ENCODE measurements around the gene ANTXR1.

The ANTXR1 gene

DNA sequence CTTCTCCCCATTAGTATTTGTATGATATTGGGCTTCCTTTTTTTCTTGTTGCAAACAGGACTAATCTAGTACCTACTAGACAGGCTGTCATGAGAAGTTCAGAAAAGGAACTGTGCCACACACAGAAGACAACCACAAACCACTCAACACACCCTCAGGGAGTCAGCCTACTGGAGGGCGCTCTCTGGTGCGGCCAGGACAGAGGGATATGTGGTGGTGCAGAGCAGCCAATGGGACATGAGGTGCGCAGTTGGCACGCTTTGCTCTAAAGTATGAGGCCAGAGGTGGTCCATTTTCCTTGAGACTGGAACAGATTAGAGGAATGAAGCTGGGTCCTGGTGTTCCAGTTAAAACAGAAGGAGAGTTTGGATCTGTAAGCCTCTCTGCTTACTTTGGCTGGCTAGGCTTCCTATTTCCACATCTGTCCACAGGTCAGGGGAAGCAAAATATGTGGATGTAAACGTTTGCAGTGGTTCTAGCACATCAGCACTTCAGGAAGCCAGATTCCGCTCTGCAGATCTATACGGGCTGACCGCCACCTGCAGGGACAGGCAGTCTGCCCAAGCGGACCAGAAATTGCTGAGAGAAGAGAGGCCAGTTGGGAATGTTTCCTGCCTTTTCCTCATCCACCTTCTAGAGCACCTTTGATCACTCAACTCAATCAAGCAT is 260.0 kb downstream of the ANTXR1 start:
- no peaks in the 10 kb centered on the region for H3K4me1 ChIP-seq (ENCODE audit: insufficient read depth, low read length)
- no peak overlapping the region for H2AFZ ChIP-seq (ENCODE audit: low read depth, low read length)
- H3K36me3 ChIP-seq (ENCODE audit: insufficient read depth, low read length) = no peaks in the 10 kb centered on the region
- no peak overlapping the region for H3K4me3 ChIP-seq (ENCODE audit: low read length)
- H3K27me3 ChIP-seq (ENCODE audit: insufficient read depth, low read length) = no peaks in the 10 kb centered on the region
- no peaks in the 10 kb centered on the region for H3K9me3 ChIP-seq (ENCODE audit: low read length)

DNA sequence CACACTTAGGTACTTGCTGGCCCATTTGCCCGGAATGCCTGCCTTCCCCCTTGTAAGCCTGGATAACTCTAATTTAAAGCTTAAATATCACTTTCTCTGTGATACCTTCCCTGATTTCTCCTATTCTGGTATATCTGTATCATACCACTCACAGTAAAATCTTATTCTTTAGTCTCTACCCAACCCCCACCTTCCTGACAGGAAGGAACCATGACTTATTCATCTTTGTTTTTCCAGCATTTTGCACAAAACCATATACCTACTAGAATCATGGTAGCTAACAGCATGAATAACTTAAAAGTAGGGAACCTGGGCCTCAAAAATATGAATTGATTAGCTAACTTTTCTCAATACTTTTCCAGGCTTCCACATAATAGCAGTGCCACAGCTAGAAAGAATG is 262.5 kb downstream of the ANTXR1 start:
- H3K4me1 ChIP-seq (ENCODE audit: insufficient read depth, low read length) = no peaks in the 10 kb centered on the region
- H3K27me3 ChIP-seq (ENCODE audit: insufficient read depth, low read length) = no peaks in the 10 kb centered on the region
- no peaks in the 10 kb centered on the region for H3K36me3 ChIP-seq (ENCODE audit: insufficient read depth, low read length)
- H2AFZ ChIP-seq (ENCODE audit: low read depth, low read length) = no peak overlapping the region
- no peak overlapping the region for H3K4me3 ChIP-seq (ENCODE audit: low read length)
- H3K9me3 ChIP-seq (ENCODE audit: low read length) = no peaks in the 10 kb centered on the region

DNA sequence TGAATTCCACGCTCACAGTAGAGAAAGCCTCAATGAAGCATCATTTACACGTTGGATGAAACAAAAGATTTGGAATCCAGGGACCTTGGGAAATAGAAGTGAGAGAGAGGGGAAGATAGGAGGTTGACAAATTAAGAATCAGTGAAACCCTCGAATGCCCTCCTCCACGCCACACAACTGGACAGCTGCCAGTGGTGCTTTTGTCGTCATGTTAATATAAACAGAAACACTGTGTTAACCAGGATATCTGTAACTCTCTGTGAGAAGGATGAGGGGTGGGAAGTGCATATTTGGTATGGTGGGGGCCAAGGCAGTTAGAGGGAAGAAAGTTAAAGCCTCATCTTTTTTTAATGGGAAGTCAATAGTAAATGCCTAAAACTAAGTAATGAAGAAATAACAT is 265.4 kb downstream of the ANTXR1 start:
- H3K36me3 ChIP-seq (ENCODE audit: insufficient read depth, low read length) = no peaks in the 10 kb centered on the region
- H3K4me1 ChIP-seq (ENCODE audit: insufficient read depth, low read length) = no peaks in the 10 kb centered on the region
- no peaks in the 10 kb centered on the region for H3K9me3 ChIP-seq (ENCODE audit: low read length)

GRCh38 chr2:69279211-69279610 is 266.2 kb downstream of the ANTXR1 start:
- H3K4me1 ChIP-seq (ENCODE audit: insufficient read depth, low read length) = no peaks in the 10 kb centered on the region
- H3K36me3 ChIP-seq (ENCODE audit: insufficient read depth, low read length) = no peaks in the 10 kb centered on the region
- no peak overlapping the region for H2AFZ ChIP-seq (ENCODE audit: low read depth, low read length)
- no peaks in the 10 kb centered on the region for H3K9me3 ChIP-seq (ENCODE audit: low read length)
- no peaks in the 10 kb centered on the region for H3K27me3 ChIP-seq (ENCODE audit: insufficient read depth, low read length)
- H3K4me3 ChIP-seq (ENCODE audit: low read length) = no peak overlapping the region

More for the DNA sequence above, 265.4 kb downstream of the ANTXR1 start:
- no peaks in the 10 kb centered on the region for H3K27me3 ChIP-seq (ENCODE audit: insufficient read depth, low read length)
- H3K4me3 ChIP-seq (ENCODE audit: low read length) = no peak overlapping the region
- no peak overlapping the region for H2AFZ ChIP-seq (ENCODE audit: low read depth, low read length)

DNA sequence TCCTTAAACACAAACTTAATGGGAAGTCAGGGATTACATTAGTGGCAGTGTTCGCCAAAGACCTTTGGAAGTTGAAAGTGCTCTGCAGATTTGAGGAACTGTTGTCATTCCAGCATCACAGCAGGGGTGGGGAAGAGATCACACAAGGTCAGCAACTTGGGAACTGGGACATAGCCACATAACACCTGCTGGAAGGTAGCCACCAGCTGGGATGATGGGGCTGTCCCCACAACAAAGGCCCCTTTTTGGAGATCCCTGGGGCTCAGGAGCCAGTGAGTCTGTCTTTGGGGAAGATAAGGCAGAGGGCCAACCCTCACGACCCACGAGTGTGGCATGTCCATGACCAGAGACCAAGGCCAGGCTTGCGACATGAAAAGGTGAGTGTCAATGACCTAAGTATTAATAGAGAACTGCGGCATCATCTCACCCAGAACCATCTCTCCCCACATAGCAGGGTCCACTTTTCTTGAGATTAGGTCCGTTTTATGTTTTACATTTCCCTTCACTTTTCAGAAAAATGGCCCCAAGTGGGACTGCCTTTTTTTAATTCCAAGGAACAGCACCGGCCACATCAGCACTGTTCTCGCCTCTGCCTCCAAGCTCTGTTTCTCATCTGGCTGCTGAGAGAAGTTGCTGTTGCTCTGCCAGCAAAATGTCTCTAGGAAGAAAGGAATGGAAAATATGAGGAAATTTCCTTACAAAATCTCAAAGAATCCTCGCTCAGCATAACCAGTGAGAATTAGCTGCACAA is 267.1 kb downstream of the ANTXR1 start:
- Histone ChIP-seq H3K27me3 (ENCODE audit: insufficient read depth, low read length) (no peaks in the 10 kb centered on the region), H3K9me3 (ENCODE audit: low read length) (no peaks in the 10 kb centered on the region), H3K4me3 (ENCODE audit: low read length) (no peak overlapping the region), H2AFZ (ENCODE audit: low read depth, low read length) (no peak overlapping the region), H3K4me1 (ENCODE audit: insufficient read depth, low read length) (no peaks in the 10 kb centered on the region), H3K36me3 (ENCODE audit: insufficient read depth, low read length) (no peaks in the 10 kb centered on the region)

DNA sequence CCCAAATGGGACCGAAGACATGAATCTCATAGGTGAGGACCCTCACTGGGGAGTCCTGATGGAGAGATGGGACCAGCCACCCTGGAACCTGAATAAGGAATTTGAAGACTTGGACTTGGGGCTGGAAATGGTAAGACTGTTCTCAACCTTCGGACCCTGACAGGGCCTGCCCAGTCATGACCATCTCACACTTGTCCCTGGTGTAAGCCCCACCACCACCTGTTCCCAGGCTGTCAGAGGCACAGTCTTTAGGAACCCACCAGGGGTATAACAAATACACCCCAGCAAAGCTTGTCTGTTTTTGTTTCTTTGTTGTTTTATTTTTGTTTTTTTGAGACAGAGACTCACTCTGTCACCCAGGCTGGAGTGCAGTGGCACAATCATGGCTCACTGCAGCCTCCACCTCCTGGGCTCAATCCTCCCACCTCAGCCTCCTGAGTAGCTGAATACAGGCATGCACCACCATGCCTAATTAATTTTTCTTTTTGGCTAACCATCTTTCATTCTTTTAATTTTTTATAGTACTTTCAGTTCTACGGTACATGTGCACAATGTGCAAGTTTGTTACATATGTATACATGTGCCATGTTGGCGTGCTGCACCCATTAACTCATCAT is 267.9 kb downstream of the ANTXR1 start:
- Histone ChIP-seq H3K9me3 (ENCODE audit: low read length) (no peaks in the 10 kb centered on the region), H3K36me3 (ENCODE audit: insufficient read depth, low read length) (no peaks in the 10 kb centered on the region), H3K27me3 (ENCODE audit: insufficient read depth, low read length) (no peaks in the 10 kb centered on the region), H3K4me3 (ENCODE audit: low read length) (no peak overlapping the region), H2AFZ (ENCODE audit: low read depth, low read length) (no peak overlapping the region), H3K4me1 (ENCODE audit: insufficient read depth, low read length) (no peaks in the 10 kb centered on the region)

- no peaks in the 10 kb centered on the region for H3K36me3 ChIP-seq (ENCODE audit: insufficient read depth, low read length)
Measured at GRCh38 chr2:69285379-69285894, 272.5 kb downstream of the ANTXR1 start.

GRCh38 chr2:69287544-69287943 is 274.6 kb downstream of the ANTXR1 start:
- Histone ChIP-seq H2AFZ (ENCODE audit: low read depth, low read length) (no peak overlapping the region), H3K4me1 (ENCODE audit: insufficient read depth, low read length) (no peaks in the 10 kb centered on the region), H3K27me3 (ENCODE audit: insufficient read depth, low read length) (no peaks in the 10 kb centered on the region), H3K4me3 (ENCODE audit: low read length) (no peak overlapping the region), H3K36me3 (ENCODE audit: insufficient read depth, low read length) (no peaks in the 10 kb centered on the region), H3K9me3 (ENCODE audit: low read length) (no peaks in the 10 kb centered on the region)

More at GRCh38 chr2:69285379-69285894, 272.5 kb downstream of the ANTXR1 start:
- Histone ChIP-seq H3K4me1 (ENCODE audit: insufficient read depth, low read length) (no peaks in the 10 kb centered on the region), H3K4me3 (ENCODE audit: low read length) (no peak overlapping the region), H2AFZ (ENCODE audit: low read depth, low read length) (no peak overlapping the region), H3K27me3 (ENCODE audit: insufficient read depth, low read length) (no peaks in the 10 kb centered on the region), H3K9me3 (ENCODE audit: low read length) (no peaks in the 10 kb centered on the region)

GRCh38 chr2:69288429-69288828 is 275.4 kb downstream of the ANTXR1 start:
- no peaks in the 10 kb centered on the region for H3K9me3 ChIP-seq (ENCODE audit: low read length)
- no peaks in the 10 kb centered on the region for H3K27me3 ChIP-seq (ENCODE audit: insufficient read depth, low read length)
- H3K4me3 ChIP-seq (ENCODE audit: low read length) = no peak overlapping the region
- no peaks in the 10 kb centered on the region for H3K4me1 ChIP-seq (ENCODE audit: insufficient read depth, low read length)
- no peaks in the 10 kb centered on the region for H3K36me3 ChIP-seq (ENCODE audit: insufficient read depth, low read length)
- H2AFZ ChIP-seq (ENCODE audit: low read depth, low read length) = no peak overlapping the region

DNA sequence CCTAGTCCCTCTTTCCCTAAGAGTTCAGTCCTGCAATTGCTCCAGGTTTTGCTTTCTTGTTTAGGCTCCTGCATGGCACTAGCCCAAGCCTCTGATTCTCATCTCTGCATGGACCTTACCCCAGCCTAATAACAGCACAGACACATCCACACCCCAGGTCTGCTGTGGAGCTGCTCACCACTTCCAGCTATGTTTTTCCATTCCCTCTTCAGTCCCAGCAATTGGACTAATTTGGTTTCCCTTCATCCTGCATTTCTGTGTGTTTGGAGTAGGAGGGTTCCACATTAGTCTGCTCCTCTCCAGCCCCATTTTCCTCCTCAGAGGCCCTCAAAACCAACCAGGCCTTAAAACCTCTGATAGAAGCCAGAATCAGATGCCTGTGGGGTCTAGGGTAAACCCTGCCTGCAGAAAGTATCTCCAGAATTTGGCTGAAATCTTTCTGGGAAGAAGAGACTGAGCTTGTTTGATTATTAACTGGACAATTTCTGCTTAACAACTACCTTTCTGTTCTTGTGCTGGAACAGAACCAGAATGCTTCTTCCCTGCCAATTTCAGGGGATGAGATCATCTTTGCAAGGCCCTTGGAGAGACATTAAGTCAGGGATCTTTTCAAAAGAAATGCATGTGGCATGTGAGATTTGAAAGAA is 278.1 kb downstream of the ANTXR1 start:
- Histone ChIP-seq H2AFZ (ENCODE audit: low read depth, low read length) (no peak overlapping the region), H3K9me3 (ENCODE audit: low read length) (no peaks in the 10 kb centered on the region), H3K4me3 (ENCODE audit: low read length) (no peak overlapping the region), H3K27me3 (ENCODE audit: insufficient read depth, low read length) (no peaks in the 10 kb centered on the region), H3K4me1 (ENCODE audit: insufficient read depth, low read length) (no peaks in the 10 kb centered on the region), H3K36me3 (ENCODE audit: insufficient read depth, low read length) (no peaks in the 10 kb centered on the region)

DNA sequence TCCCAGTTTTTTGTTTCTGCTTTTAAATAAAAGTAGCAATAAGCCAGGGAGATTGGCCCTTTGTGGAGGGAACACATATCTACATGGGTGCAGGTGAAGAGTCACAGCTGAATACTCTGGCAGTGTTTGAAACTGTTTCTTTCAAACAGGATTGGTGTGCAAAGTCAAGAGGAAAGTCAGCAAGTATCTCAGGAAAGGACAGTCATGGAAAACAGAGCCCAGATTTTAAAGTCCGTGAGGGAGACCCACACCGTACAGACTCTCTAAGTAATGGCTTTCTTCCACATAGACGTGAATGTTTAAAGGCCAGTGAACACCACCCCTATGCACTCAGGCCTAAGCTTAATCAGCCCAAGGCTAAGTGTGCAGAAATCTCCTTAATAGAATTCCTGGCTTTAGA is 278.7 kb downstream of the ANTXR1 start:
- no peak overlapping the region for H3K4me3 ChIP-seq (ENCODE audit: low read length)
- no peaks in the 10 kb centered on the region for H3K27me3 ChIP-seq (ENCODE audit: insufficient read depth, low read length)

GRCh38 chr2:69292256-69292655 is 279.3 kb downstream of the ANTXR1 start:
- no peaks in the 10 kb centered on the region for H3K36me3 ChIP-seq (ENCODE audit: insufficient read depth, low read length)
- H3K27me3 ChIP-seq (ENCODE audit: insufficient read depth, low read length) = no peaks in the 10 kb centered on the region
- no peak overlapping the region for H2AFZ ChIP-seq (ENCODE audit: low read depth, low read length)
- no peaks in the 10 kb centered on the region for H3K4me1 ChIP-seq (ENCODE audit: insufficient read depth, low read length)
- H3K4me3 ChIP-seq (ENCODE audit: low read length) = no peak overlapping the region
- no peaks in the 10 kb centered on the region for H3K9me3 ChIP-seq (ENCODE audit: low read length)

More for the DNA sequence above, 278.7 kb downstream of the ANTXR1 start:
- H3K4me1 ChIP-seq (ENCODE audit: insufficient read depth, low read length) = no peaks in the 10 kb centered on the region
- no peaks in the 10 kb centered on the region for H3K36me3 ChIP-seq (ENCODE audit: insufficient read depth, low read length)
- no peak overlapping the region for H2AFZ ChIP-seq (ENCODE audit: low read depth, low read length)
- no peaks in the 10 kb centered on the region for H3K9me3 ChIP-seq (ENCODE audit: low read length)

- Histone ChIP-seq H3K27me3 (ENCODE audit: insufficient read depth, low read length) (no peaks in the 10 kb centered on the region), H3K4me3 (ENCODE audit: low read length) (no peak overlapping the region), H3K9me3 (ENCODE audit: low read length) (no peaks in the 10 kb centered on the region), H2AFZ (ENCODE audit: low read depth, low read length) (no peak overlapping the region), H3K36me3 (ENCODE audit: insufficient read depth, low read length) (no peaks in the 10 kb centered on the region), H3K4me1 (ENCODE audit: insufficient read depth, low read length) (no peaks in the 10 kb centered on the region)
Measured at GRCh38 chr2:69296421-69296820, 283.4 kb downstream of the ANTXR1 start.
